IMR-90 (cell line): ENCODE data around the gene ITM2C. TPM values are rescaled to one million over a fixed set of nuclear protein-coding genes. Genes with fewer than 3 reads are reported as not detected.

Experiments used
- CTCF ChIP-seq: conservative IDR thresholded peaks from 2 replicates; pipeline ENCODE4 v1.5.1; 2012; ENCODE audit warnings: mild to moderate bottlenecking, low read depth, low read length, improper control_type of control experiment
- polyA plus RNA-seq, 3 experiments: library from polyadenylated mRNA; depleted of rRNA; stranded (reverse); fragments of >200 nt; gene quantifications; 2 replicates each; pipeline ENCODE4 v1.2.3, GENCODE V29; 2012; ENCODE audit warnings: low replicate concordance in 1 of 3
- total RNA-seq: library from RNA; depleted of rRNA; stranded (reverse); fragments of >200 nt; gene quantifications from 2 replicates; pipeline ENCODE4 v1.2.3, GENCODE V29; 2012

Gene ITM2C
- total and polyA plus RNA-seq, 2 of the 4 experiments (the other 2 are of a cell fraction), result 46.8 to 274 TPM

- TF ChIP-seq CTCF, result no peak
Observed at GRCh38 chr2:230868947-230869913, 4.5 kb downstream of the ITM2C start (continued).
